Progenitor cell of endocrine pancreas (in vitro differentiated cells): ENCODE results near the gene TMEM88. TPM values are rescaled to one million over a fixed set of nuclear protein-coding genes. Genes with fewer than 3 reads are reported as not detected.

Experiments used
- DNase-seq: peaks from one replicate; pipeline ENCODE4 v3.0.0; 2021; ENCODE audit warnings: low spot score; ENCODE audit not compliant: unreplicated experiment
- H3K27ac Mint-ChIP-seq: 2 replicates; pipeline ENCODE4 v1.8.0; 2021; ENCODE audit warnings: mild to moderate bottlenecking, moderate library complexity, mixed read lengths
- H3K27me3 Mint-ChIP-seq: 2 replicates; pipeline ENCODE4 v1.8.0; 2021; ENCODE audit warnings: mixed read lengths
- H3K36me3 Mint-ChIP-seq: 2 replicates; pipeline ENCODE4 v1.8.0; 2022; ENCODE audit warnings: mixed read lengths; ENCODE audit not compliant: insufficient read depth
- H3K4me1 Mint-ChIP-seq: 2 replicates; pipeline ENCODE4 v1.8.0; 2021; ENCODE audit warnings: low read depth, mixed read lengths
- H3K4me3 Mint-ChIP-seq: 2 replicates; pipeline ENCODE4 v1.8.0; 2021; ENCODE audit warnings: low read depth, mild to moderate bottlenecking, moderate library complexity, mixed read lengths
- H3K9me3 Mint-ChIP-seq: 2 replicates; pipeline ENCODE4 v1.8.0; 2021; ENCODE audit warnings: low read depth, mixed read lengths
- CTCF ChIP-seq: fragments of 200-600 bp; sonication (generic); IDR thresholded peaks from one replicate; pipeline ENCODE4 v1.5.0; 2021; ENCODE audit warnings: antibody characterized with exemption, mild to moderate bottlenecking; ENCODE audit not compliant: unreplicated experiment
- total RNA-seq: library from RNA; stranded (reverse); gene quantifications from 2 replicates; pipeline ENCODE4 v1.2.1, GENCODE V29; 2021

Gene TMEM88
- total RNA-seq, 1 donor from 2014 or later = 15.8 TPM

- H3K27me3 Mint-ChIP-seq = no peaks in the 10 kb centered on the region
- peaks cover 8% of the 10 kb centered on the region for H3K4me1 Mint-ChIP-seq
- H3K36me3 Mint-ChIP-seq = peaks cover 26% of the 10 kb centered on the region
- no peak for TF ChIP-seq CTCF
- no peak overlapping the region for H3K4me3 Mint-ChIP-seq
- DNase-seq = no peak
- no peaks in the 10 kb centered on the region for H3K9me3 Mint-ChIP-seq
- H3K27ac Mint-ChIP-seq = no peak overlapping the region
Measured at GRCh38 chr17:7849130-7849750, 5.6 kb upstream of the TMEM88 start.

DNA sequence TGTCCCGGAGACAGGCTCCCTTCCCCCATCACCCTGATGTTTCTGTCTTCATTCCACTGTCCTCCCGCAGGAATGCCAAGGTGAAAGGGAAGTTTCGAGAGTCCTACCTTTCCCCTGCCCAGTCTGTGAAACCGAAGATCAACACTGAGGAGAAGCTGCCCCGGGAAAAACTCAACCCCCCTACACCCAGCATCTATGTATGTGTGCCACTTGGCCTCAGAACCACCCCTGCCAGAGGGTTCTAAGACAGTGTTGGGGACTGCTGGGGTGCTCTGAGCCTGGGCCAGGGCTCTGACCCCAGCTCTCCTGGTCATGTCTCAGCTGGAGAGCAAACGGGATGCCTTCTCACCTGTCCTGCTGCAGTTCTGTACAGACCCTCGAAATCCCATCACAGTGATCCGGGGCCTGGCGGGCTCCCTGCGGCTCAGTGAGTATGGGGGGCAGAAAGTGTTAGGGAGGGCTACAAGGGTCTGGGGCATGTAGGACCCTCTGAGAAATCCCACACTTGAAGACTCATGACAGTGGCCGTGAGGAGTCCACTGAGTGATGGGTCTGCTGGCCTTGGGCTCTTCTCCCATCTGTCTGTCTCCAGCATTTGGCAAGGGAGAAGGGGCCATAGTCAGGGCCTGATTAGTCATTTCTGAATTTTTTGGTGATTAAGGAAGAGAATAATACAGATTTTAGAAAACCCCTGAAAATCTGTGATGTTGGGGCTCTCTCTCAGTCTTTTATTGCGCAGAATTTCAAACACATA, 4.9 kb upstream of the TMEM88 start:
- no peak overlapping the region for H3K27ac Mint-ChIP-seq
- no peak for DNase-seq
- no peaks in the 10 kb centered on the region for H3K9me3 Mint-ChIP-seq
- no peaks in the 10 kb centered on the region for H3K27me3 Mint-ChIP-seq
- peaks cover 26% of the 10 kb centered on the region for H3K36me3 Mint-ChIP-seq
- H3K4me1 Mint-ChIP-seq = peaks cover 7% of the 10 kb centered on the region
- no peak for TF ChIP-seq CTCF
- no peak overlapping the region for H3K4me3 Mint-ChIP-seq

GRCh38 chr17:7850701-7851437, 4.0 kb upstream of the TMEM88 start:
- no peak overlapping the region for H3K4me3 Mint-ChIP-seq
- no peaks in the 10 kb centered on the region for H3K9me3 Mint-ChIP-seq
- no peak for DNase-seq
- peaks cover 32% of the 10 kb centered on the region for H3K36me3 Mint-ChIP-seq
- H3K27ac Mint-ChIP-seq = no peak overlapping the region
- H3K27me3 Mint-ChIP-seq = no peaks in the 10 kb centered on the region
- peaks cover 4% of the 10 kb centered on the region for H3K4me1 Mint-ChIP-seq
- TF ChIP-seq CTCF = no peak

DNA sequence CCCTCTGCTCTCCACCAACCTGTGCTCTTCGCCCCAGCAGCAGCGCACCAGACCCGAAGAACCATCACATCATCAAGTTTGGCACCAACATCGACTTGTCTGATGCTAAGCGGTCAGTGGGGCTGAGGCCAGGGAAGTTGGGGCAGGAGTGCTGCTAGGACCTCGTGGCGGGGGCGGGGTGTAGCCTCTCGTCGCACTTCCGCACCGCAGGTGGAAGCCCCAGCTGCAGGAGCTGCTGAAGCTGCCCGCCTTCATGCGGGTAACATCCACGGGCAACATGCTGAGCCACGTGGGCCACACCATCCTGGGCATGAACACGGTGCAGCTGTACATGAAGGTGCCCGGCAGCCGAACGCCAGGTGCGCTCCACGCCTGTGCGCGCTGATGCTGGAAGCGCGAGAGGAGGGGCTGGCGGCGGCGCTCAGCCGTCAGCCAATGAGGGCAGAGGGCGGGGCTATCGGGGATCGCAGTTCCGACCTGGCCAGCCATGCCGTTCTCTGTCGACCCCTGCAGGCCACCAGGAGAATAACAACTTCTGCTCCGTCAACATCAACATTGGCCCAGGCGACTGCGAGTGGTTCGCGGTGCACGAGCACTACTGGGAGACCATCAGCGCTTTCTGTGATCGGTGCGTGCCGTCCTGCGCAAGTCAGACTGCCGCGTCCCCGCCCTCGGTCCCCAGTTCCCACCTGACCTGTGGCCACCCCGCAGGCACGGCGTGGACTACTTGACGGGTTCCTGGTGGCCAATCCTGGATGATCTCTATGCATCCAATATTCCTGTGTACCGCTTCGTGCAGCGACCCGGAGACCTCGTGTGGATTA, 3.2 kb upstream of the TMEM88 start:
- peaks cover 6% of the 10 kb centered on the region for H3K4me1 Mint-ChIP-seq
- no peaks in the 10 kb centered on the region for H3K9me3 Mint-ChIP-seq
- H3K36me3 Mint-ChIP-seq = peaks cover 30% of the 10 kb centered on the region
- H3K27me3 Mint-ChIP-seq = no peaks in the 10 kb centered on the region
- peak; percentile 89 for DNase-seq
- H3K27ac Mint-ChIP-seq = peak overlapping the region; percentile 7
- peak; percentile 96 for TF ChIP-seq CTCF
- H3K4me3 Mint-ChIP-seq = no peak overlapping the region

DNA sequence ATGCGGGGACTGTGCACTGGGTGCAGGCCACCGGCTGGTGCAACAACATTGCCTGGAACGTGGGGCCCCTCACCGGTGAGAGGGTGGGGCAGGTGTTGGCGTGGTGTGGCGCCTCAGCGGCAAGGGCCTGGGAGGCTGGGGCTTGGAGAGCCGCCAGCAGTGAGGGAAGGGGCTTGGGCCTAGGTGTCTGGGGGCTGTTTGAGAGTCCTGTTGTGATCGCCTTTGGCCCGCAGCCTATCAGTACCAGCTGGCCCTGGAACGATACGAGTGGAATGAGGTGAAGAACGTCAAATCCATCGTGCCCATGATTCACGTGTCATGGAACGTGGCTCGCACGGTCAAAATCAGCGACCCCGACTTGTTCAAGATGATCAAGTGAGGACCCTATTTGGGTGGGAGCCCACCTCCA, 2.6 kb upstream of the TMEM88 start:
- H3K27me3 Mint-ChIP-seq = no peaks in the 10 kb centered on the region
- no peak for DNase-seq
- no peak for TF ChIP-seq CTCF
- no peak overlapping the region for H3K27ac Mint-ChIP-seq
- H3K9me3 Mint-ChIP-seq = no peaks in the 10 kb centered on the region
- no peak overlapping the region for H3K4me3 Mint-ChIP-seq
- H3K4me1 Mint-ChIP-seq = peaks cover 6% of the 10 kb centered on the region
- H3K36me3 Mint-ChIP-seq = peaks cover 29% of the 10 kb centered on the region
